GM18873 (cell line): ENCODE results near the gene DTL.
"Not testable (repeated sequence)": the region's sequence is repeated elsewhere in the genome, so short reads cannot be mapped to it uniquely, and the experiment has no call there.

ENCODE experiments used
- ATAC-seq: cut with Tn5 transposase; IDR thresholded peaks from one replicate; pipeline ENCODE4 v1.9.1; 2021; ENCODE audit warnings: mild to moderate bottlenecking, moderate library complexity, moderate number of reproducible peaks; ENCODE audit not compliant: unreplicated experiment, low FRiP score

DTL gene

GRCh38 chr1:212035123-212035834, at the start of gene DTL, which contains the start of gene INTS7:
DTL (plus strand) TSS chr1:212035748; CDS start chr1:212035891, 143 bp downstream.
INTS7 (minus strand) TSS chr1:212035557; CDS start chr1:212035437, 120 bp downstream.
- ATAC-seq: peak; percentile 71

- ATAC-seq: no peak
Measured at GRCh38 chr1:211986628-211987254, 48.8 kb upstream of the DTL start.

DNA sequence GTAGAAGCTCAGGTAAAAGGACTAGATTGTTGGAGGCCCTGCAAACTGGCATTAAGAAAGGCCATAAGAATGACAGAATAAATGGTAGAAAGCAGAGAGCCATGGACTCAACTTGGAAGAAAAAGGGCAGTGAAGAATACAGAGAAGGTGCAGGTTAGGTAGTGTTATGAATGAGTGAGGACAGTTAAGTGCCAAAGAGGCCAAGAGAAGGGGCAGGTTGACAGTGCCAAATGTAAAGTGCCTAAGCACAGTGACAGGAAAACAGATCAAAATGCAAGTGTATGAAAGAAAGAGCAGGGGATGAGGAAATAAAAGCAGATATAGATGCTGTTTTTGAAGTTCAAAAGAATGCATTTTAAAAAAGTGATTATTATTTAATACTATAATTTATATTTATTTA, 43.9 kb upstream of the DTL start:
- no peak for ATAC-seq

GRCh38 chr1:211997426-211997825, 38.1 kb upstream of the DTL start:
- not testable (repeated sequence) for ATAC-seq

- ATAC-seq: no peak
Measured at GRCh38 chr1:212002536-212002935, 33.0 kb upstream of the DTL start.

DNA sequence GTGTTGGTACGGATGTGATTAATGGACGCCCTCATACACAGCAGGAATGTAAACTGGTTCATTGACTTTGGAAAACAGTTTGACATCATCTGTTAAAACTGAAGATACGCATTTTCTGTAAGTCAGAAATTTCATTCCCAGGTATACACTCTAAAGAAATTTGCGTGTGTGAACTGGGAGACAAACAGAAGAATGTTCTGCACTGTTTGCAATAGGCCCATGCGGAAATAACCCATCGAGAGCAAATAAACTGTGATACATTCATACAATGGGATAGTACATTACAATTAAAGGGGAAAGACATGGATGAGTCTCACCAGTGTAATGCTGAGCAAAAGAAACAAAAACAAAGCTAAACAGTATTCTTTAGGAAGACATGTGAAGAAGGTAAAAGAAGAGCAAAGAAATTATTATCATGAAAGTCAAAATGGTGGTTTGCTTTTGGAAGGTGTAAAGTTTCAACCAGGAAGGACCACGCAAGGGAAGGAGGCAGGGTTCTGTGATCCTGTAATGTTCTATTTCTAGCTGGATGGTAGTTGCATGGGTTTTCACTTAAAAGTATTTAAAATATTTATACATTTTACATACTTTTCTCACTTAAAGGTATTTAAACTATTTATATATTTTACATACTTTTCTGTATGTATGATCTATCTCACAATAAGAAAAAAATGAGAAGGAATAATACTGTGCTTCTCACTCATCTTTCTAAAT, 30.5 kb upstream of the DTL start:
- no peak for ATAC-seq

DNA sequence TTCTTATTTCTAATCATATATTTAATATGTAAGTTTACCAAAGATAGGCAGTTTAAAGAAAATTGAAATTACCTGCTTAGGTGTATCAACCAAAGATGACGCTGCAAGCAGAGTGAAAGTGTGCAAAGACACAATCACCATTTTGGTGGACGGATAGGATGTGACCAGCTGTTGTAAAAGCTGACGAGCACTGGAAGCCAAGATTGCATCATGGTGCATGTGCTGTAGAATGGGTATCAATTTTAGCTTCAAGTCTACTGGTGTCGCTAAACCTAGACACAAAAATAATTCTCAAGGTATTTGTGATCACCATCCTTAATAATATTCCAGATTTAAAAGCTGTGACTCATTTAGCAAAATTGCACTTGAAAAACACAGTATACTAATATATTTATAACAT, 28.4 kb upstream of the DTL start:
- no peak for ATAC-seq

- no peak for ATAC-seq
Measured at GRCh38 chr1:212007886-212008285, 27.7 kb upstream of the DTL start.

DNA sequence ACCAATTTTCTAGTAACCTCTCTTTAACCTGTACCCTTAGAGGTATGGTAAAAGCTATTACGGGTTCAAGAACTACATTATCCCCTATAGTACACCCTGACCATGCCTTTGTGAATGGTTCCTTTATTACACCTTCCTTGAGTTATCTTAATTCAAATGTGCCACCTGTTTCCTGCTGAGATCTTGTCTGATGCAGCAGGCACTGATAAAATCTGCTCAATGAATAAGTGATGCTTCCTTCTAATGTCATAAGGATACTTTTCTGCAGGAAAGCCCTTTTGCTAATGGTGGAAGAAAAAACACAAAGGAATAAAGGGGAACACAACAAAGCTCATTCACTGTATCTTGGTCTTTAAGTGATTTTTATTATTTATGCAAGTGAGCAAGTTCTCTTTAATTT, 26.0 kb upstream of the DTL start:
- ATAC-seq: no peak

- ATAC-seq: no peak
Measured at GRCh38 chr1:212010004-212010403, 25.5 kb upstream of the DTL start.

GRCh38 chr1:212012034-212012740, 23.4 kb upstream of the DTL start:
- peak; percentile 75 for ATAC-seq

- ATAC-seq: no peak
Measured at GRCh38 chr1:212013672-212014071, 21.9 kb upstream of the DTL start.

GRCh38 chr1:212020975-212021374, 14.6 kb upstream of the DTL start:
- ATAC-seq: no peak

DNA sequence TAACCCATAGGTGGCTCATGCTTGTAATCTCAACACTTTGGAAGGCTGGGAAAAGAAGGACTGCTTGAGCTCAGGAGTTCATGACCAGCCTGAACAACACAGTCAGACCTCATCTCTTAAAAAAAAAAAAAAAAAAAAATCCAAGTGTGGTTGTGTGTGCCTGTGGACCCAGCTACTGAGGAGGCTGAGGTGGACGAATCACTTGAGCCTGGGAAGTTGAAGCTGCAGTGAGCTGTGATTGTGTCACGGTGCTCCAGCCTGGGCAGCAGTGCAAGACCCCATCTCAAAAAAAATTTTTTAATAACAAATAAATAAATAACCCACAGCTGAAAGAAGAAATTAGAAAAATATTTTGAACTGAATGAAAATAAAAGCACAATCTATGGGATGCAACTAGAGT, 14.0 kb upstream of the DTL start:
- no peak for ATAC-seq

DNA sequence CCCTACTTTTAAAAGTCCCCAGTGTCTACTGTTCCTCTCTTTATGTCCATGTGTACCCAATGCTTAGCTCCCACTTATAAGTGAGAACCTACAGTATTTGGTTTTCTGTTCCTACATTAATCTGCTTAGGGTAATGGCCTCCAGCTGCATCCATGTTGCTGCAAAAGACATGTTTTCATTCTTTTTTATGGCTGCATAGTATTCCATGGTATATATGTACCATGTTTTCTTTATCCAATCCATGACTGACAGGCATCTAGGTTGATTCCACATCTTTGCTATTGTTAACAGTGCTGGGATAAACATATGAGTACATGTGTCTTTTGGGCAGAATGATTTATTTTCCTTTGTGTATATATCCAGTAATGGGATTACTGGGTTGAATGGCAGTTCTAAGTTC, 12.6 kb upstream of the DTL start:
- ATAC-seq: not testable (repeated sequence)

DNA sequence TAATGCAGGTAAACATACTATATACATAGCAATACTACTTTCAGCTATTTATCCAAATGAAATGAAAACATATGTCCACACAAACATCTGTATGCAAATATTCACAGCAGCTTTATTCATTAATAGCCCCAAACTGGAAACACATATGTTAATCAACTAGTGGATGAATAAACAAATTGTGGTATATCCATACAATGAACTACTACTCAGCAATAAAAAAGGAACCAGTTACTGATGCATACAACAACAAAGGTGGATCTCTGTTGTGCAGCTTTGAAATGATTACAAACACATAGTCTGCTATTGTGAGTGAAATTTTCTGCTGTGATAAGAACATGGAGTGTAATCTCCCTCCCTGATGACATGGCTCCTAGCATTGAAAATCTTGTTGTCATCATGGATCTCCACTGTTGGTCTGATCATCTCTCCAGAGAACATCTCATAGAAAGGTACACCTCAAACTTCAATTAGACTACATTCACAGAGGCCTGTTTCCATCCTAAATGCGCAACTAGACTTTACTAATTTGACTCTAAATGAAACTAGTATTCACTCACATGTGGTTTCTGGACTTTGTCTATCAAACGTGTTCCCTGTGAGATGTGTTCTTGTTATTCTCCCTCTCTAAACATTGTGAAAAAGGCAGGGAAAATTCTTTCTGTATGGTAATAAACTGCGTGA, 10.9 kb upstream of the DTL start:
- ATAC-seq: no peak

DNA sequence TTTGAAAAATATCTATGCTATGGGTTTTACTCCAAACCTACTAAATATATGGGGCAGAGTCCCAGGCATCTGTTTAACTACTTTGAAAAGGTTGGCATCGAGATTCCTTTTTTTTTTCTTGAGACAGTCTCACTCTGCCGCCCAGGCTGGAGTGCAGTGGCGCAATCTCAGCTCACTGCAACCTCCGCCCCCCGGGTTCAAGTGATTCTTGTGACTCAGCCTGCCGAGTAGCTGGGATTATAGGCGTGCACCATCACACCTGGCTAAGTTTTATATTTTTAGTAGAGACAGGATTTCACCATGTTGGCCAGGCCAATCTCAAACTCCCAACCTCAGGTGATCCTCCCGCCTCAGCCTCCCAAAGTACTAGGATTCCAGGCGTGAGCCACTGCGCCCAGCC, 7.8 kb upstream of the DTL start:
- not testable (repeated sequence) for ATAC-seq

DNA sequence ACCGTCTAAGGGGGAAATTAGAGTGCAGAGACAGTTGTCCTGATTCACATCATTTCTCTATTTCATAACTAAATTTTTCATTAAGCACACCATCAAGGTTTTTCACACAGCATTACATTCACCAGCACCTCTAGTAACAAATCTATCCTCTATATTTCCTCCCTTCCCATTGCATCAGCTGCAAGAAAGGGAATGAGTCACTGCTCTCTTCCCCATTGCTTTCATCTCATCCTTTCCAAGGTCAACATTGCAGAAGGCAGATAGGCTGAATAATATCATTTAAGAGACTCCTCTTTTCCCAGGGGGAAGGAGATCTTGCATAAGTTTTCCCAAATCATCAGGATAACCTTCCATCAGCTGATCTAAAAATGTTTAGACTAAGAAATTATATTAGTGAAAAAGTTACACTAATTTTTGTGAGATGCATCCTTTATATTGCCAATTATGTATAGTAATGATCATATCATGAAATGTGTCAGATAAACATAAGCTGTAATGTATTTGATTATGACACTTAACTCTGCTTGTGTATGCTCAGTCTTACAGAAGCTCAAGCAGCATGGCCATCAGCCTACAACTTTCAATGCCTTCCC, 4.5 kb upstream of the DTL start:
- no peak for ATAC-seq

- peak; percentile 8 for ATAC-seq
Measured at GRCh38 chr1:212034516-212035122, 929 bp upstream of the DTL start.
